ENCODE measurements around the gene TAF1C. TPM values are rescaled to one million over a fixed set of nuclear protein-coding genes. Genes with fewer than 3 reads are reported as not detected.

TAF1C gene
- total RNA-seq, 3 donors from 2014 or later (not counting 1 experiment from before 2014, with no cell fraction given): 89.0 to 97.7 (median 91.9) TPM

- H3K36me3 ChIP-seq (ENCODE audit: control insufficient read depth, insufficient read depth, low read length): peaks cover 36% of the 10 kb centered on the region
- intact Hi-C loops (cut with micrococcal nuclease): loop anchor here (10.0 kb wide), 1 partner anchor 256 kb away; no protein-coding TSS in a partner anchor
- no peak for TF ChIP-seq CTCF (IDR thresholded peaks at IDR 0.05)
- no peak for DNase-seq
- no peaks in the 10 kb centered on the region for H3K27me3 Mint-ChIP-seq (ENCODE audit: low read depth in 2 of 2)
- 93% methylated on average over 21 of the region's 21 CpGs for WGBS (ENCODE audit: insufficient coverage)
- H3K4me1 Mint-ChIP-seq: peaks cover 15 to 16% of the 10 kb centered on the region in 2 donors
- H3K4me3 ChIP-seq (ENCODE audit: low read length): no peak overlapping the region
- H3K27me3 ChIP-seq (ENCODE audit: control insufficient read depth, insufficient read depth, low read length): no peaks in the 10 kb centered on the region
- no peaks in the 10 kb centered on the region for H3K36me3 Mint-ChIP-seq
- H3K9me3 ChIP-seq (ENCODE audit: control insufficient read depth, insufficient read depth, low read length): no peaks in the 10 kb centered on the region
- no peak overlapping the region for H3K4me3 Mint-ChIP-seq
- H3K4me1 ChIP-seq (ENCODE audit: control insufficient read depth, insufficient read depth, low read length): peaks cover 4% of the 10 kb centered on the region
- H3K27ac Mint-ChIP-seq: no peak overlapping the region
- ATAC-seq: no peak
- H3K9me3 Mint-ChIP-seq: no peaks in the 10 kb centered on the region
- no peak overlapping the region for H3K27ac ChIP-seq (ENCODE audit: low read length)
These were observed 6.2 kb downstream of the TAF1C start for GRCh38 chr16:84180519-84181140.

- DNase-seq (no peak), ATAC-seq (no peak)
- Histone ChIP-seq H3K9me3 (ENCODE audit: control insufficient read depth, insufficient read depth, low read length) (no peaks in the 10 kb centered on the region), H3K27me3 (ENCODE audit: control insufficient read depth, insufficient read depth, low read length) (no peaks in the 10 kb centered on the region), H3K27ac (ENCODE audit: low read length) (no peak overlapping the region), H3K4me1 (ENCODE audit: control insufficient read depth, insufficient read depth, low read length) (peaks cover 8% of the 10 kb centered on the region), H3K4me3 (ENCODE audit: low read length) (no peak overlapping the region), H3K36me3 (ENCODE audit: control insufficient read depth, insufficient read depth, low read length) (peaks cover 36% of the 10 kb centered on the region)
- no peak for TF ChIP-seq CTCF (IDR thresholded peaks at IDR 0.05)
- Mint-ChIP-seq H3K27me3 (ENCODE audit: low read depth in 2 of 2) (no peaks in the 10 kb centered on the region), H3K36me3 (no peaks in the 10 kb centered on the region), H3K27ac (no peak overlapping the region), H3K4me1 (peaks cover 9 to 16% of the 10 kb centered on the region in 2 donors), H3K9me3 (no peaks in the 10 kb centered on the region), H3K4me3 (no peak overlapping the region)
- intact Hi-C loops (cut with micrococcal nuclease): loop anchor here (10.0 kb wide), 1 partner anchor 255 kb away; no protein-coding TSS in a partner anchor
- 95% methylated on average over 29 of the region's 33 CpGs for WGBS (ENCODE audit: insufficient coverage)
These were observed 7.1 kb downstream of the TAF1C start for GRCh38 chr16:84179612-84180320.

GRCh38 chr16:84178892-84179611, 7.8 kb downstream of the TAF1C start:
- Histone ChIP-seq H3K36me3 (ENCODE audit: control insufficient read depth, insufficient read depth, low read length) (peaks cover 32% of the 10 kb centered on the region), H3K4me3 (ENCODE audit: low read length) (no peak overlapping the region), H3K4me1 (ENCODE audit: control insufficient read depth, insufficient read depth, low read length) (peaks cover 8% of the 10 kb centered on the region), H3K9me3 (ENCODE audit: control insufficient read depth, insufficient read depth, low read length) (no peaks in the 10 kb centered on the region), H3K27ac (ENCODE audit: low read length) (no peak overlapping the region), H3K27me3 (ENCODE audit: control insufficient read depth, insufficient read depth, low read length) (no peaks in the 10 kb centered on the region)
- no peak for TF ChIP-seq CTCF (IDR thresholded peaks at IDR 0.05)
- DNase-seq (no peak), ATAC-seq (no peak)
- Mint-ChIP-seq H3K4me1 (peaks cover 2 to 9% of the 10 kb centered on the region in 2 donors), H3K4me3 (no peak overlapping the region), H3K27ac (no peak overlapping the region), H3K36me3 (no peaks in the 10 kb centered on the region), H3K9me3 (no peaks in the 10 kb centered on the region), H3K27me3 (ENCODE audit: low read depth in 2 of 2) (no peaks in the 10 kb centered on the region)
- intact Hi-C loops (cut with micrococcal nuclease): no loop called here
- 96% methylated on average over 28 of the region's 28 CpGs for WGBS (ENCODE audit: insufficient coverage)

All from natural killer cell (primary cell).